GM12878 (cell line): ENCODE measurements around the gene MGLL. TPM values are rescaled to one million over a fixed set of nuclear protein-coding genes. Genes with fewer than 3 reads are reported as not detected.

Experiments
- ATAC-seq: fragments of 200-7000 bp; cut with Tn5 transposase; 3 replicates; pipeline ENCODE4 v1.9.1; 2020; ENCODE audit warnings: mild to moderate bottlenecking, moderate library complexity
- BruUV-seq: library from RNA; stranded (reverse); fragments of 400-500 nt; replicated peaks from 2 replicates; lab custom pipeline; 2021; lab: Mats Ljungman, UMichigan
- CTCF ChIA-PET: fragments of 300-600 bp; sonication (Branson Sonifier 250); formaldehyde crosslinking; extraction: SDS; loops from one replicate; lab custom pipeline; 2021; ENCODE audit warnings: inconsistent platforms; lab: Yijun Ruan, JAX
- POLR2A ChIA-PET: fragments of 350-600 bp; formaldehyde crosslinking; extraction: SDS; loops from one replicate; lab custom pipeline; 2021; ENCODE audit warnings: inconsistent platforms; lab: Charles Lee
- RAD21 ChIA-PET: fragments of 300-600 bp; sonication (Branson Sonifier 250); formaldehyde crosslinking; loops from one replicate; lab custom pipeline; 2023; ENCODE audit warnings: antibody characterized with exemption; ENCODE audit not compliant: unreplicated experiment; lab: Charles Lee
- SMC1A ChIA-PET: fragments of 300-600 bp; sonication (Branson Sonifier 250); formaldehyde crosslinking; loops from one replicate; lab custom pipeline; 2023; ENCODE audit not compliant: unreplicated experiment, uncharacterized antibody; lab: Charles Lee
- DNase-seq: peaks from one replicate; pipeline ENCODE4 v3.0.0-alpha.2; 2011; ENCODE audit warnings: low read depth, low spot score
- FAIRE-seq: peaks from 3 replicates; lab custom pipeline; 2011; peaks lifted over from hg19 to GRCh38; lab: Jason Lieb, UNC
- H2AFZ ChIP-seq: 2 replicates; pipeline ENCODE4 v1.6.0; 2011; ENCODE audit warnings: low read depth, low read length, control low read depth; ENCODE audit not compliant: control insufficient read depth
- H3K27ac ChIP-seq: 2 replicates; pipeline ENCODE4 v1.5.1; 2011; ENCODE audit warnings: control low read depth; ENCODE audit not compliant: control insufficient read depth, insufficient read depth
- H3K27me3 ChIP-seq, 2 experiments: replicated peaks in 1 of 2; 2 replicates each; pipeline versions ENCODE4 v1.6.0 to v1.6.1; 2011; ENCODE audit warnings: low read length in 1 of 2; ENCODE audit not compliant: control insufficient read depth in 2 of 2, insufficient read depth in 2 of 2
- H3K36me3 ChIP-seq, 2 experiments: 2 replicates each; pipeline ENCODE4 v1.5.1; 2011; ENCODE audit warnings: low read length in 1 of 2; ENCODE audit not compliant: control insufficient read depth in 2 of 2, insufficient read depth in 2 of 2
- H3K4me1 ChIP-seq: 2 replicates; pipeline ENCODE4 v1.6.1; 2011; ENCODE audit warnings: mild to moderate bottlenecking, low read length, moderate library complexity, mixed read lengths; ENCODE audit not compliant: control insufficient read depth, insufficient read depth
- H3K4me2 ChIP-seq: 2 replicates; pipeline ENCODE4 v1.6.0; 2011; ENCODE audit warnings: control low read depth; ENCODE audit not compliant: control insufficient read depth, insufficient read depth
- H3K4me3 ChIP-seq: fragments of 200-600 bp; sonication (generic); 2 replicates; pipeline ENCODE4 v1.5.1; 2016
- H3K79me2 ChIP-seq: 2 replicates; pipeline ENCODE4 v1.6.0; 2011; ENCODE audit warnings: low read length; ENCODE audit not compliant: control insufficient read depth, insufficient read depth
- H3K9ac ChIP-seq: 2 replicates; pipeline ENCODE4 v1.8.0; 2011; ENCODE audit warnings: low read length, control low read depth, mixed read lengths; ENCODE audit not compliant: control insufficient read depth, insufficient read depth
- H3K9me3 ChIP-seq: replicated peaks from 3 replicates; pipeline ENCODE4 v1.5.1; 2011; ENCODE audit warnings: mild to moderate bottlenecking, low read length; ENCODE audit not compliant: control insufficient read depth, insufficient read depth
- H4K20me1 ChIP-seq: 2 replicates; pipeline ENCODE4 v1.6.0; 2011; ENCODE audit not compliant: control insufficient read depth, insufficient read depth
- IRF3 ChIP-seq: fragments of 450-650 bp; IDR thresholded peaks from 2 replicates; pipeline ENCODE4 v1.6.1; 2014; ENCODE audit warnings: mild to moderate bottlenecking
- SP1 ChIP-seq: IDR thresholded peaks from one replicate; pipeline ENCODE4 v1.6.1; 2011; ENCODE audit warnings: low read depth, low read length
- SREBF1 ChIP-seq: IDR thresholded peaks from 2 replicates; pipeline ENCODE4 v1.6.1; 2012; ENCODE audit warnings: mild to moderate bottlenecking, low read length
- USF2 ChIP-seq: IDR thresholded peaks from 2 replicates; pipeline ENCODE4 v1.6.1; 2011; ENCODE audit warnings: low read depth, low read length, improper control_type of control experiment, borderline replicate concordance
- ZBTB33 ChIP-seq: fragments of 450-650 bp; IDR thresholded peaks from 2 replicates; pipeline ENCODE4 v1.6.1; 2017; ENCODE audit warnings: mild to moderate bottlenecking
- ZNF24 ChIP-seq: fragments of 450-650 bp; IDR thresholded peaks from 2 replicates; pipeline ENCODE4 v1.6.1; 2017; ENCODE audit warnings: antibody characterized with exemption, mild to moderate bottlenecking
- WGBS: methylation state at CpG from one replicate; pipeline ENCODE4 v1.1.6; 2016; ENCODE audit warnings: low lambda C conversion rate; ENCODE audit not compliant: insufficient replicate concordance, insufficient coverage; ENCODE audit errors: missing lambda C conversion rate; 5-methylcytosine and 5-hydroxymethylcytosine counted together
- in situ Hi-C: fragments of 300-500 bp; cut with MboI; formaldehyde crosslinking; loops from 9 replicates; pipeline ENCODE4 v1.14.3; 2018; ENCODE audit warnings: mixed read lengths
- intact Hi-C: fragments of 100-400 bp; cut with micrococcal nuclease; formaldehyde crosslinking; loops from one replicate; pipeline ENCODE4 v1.14.2; 2022; ENCODE audit not compliant: unreplicated experiment
- polyA plus RNA-seq, 11 experiments: library from polyadenylated mRNA; depleted of rRNA in 4 of 11; unstranded in 6 of 11; stranded (reverse) in 5 of 11; fragments of >200 nt; fragmentation: Nextera tagmentation in 4 of 11; fragmentation: Illumina TruSeq in 1 of 11; extraction: Ambion mirVana in 4 of 11; extraction: Trizol in 1 of 11; gene quantifications; 1 replicate in 1 of 11; 2 replicates in 10 of 11; pipeline versions ENCODE4 v1.2.1 to v1.2.3, GENCODE V29; 2011 to 2016; ENCODE audit warnings: inconsistent platforms in 2 of 11, missing spikeins in 2 of 11, low read depth in 1 of 11
- total RNA-seq, 4 experiments: library from RNA; depleted of rRNA in 3 of 4; stranded (reverse); fragments of >200 nt in 3 of 4; fragmentation: Illumina TruSeq in 1 of 4; extraction: Trizol in 1 of 4; gene quantifications; 2 replicates each; pipeline versions ENCODE4 v1.2.1 to v1.2.3, GENCODE V29; 2013 to 2021

MGLL gene
- total and polyA plus RNA-seq, 10 of the 15 experiments (the other 5 are each of a cell fraction or from before 2014, with no cell fraction given) = 44.9 to 177 (median 72.9) TPM

- no TSS peak for BruUV-seq
- CTCF ChIA-PET = interaction anchor here (1.0 to 2.4 kb wide), 3 partner anchors 13 to 203 kb away, joined by 3 to 7 read pairs (median 4); no protein-coding TSS in a partner anchor
- H3K9me3 ChIP-seq = no peaks in the 10 kb centered on the region
- H3K79me2 ChIP-seq = no peaks in the 10 kb centered on the region
- H3K4me2 ChIP-seq = no peak overlapping the region
- RAD21 ChIA-PET = interaction anchor here (0.9 kb wide), 1 partner anchor 105 kb away, joined by 5 read pairs; no protein-coding TSS in a partner anchor
- SMC1A ChIA-PET = interaction anchor here (0.8 to 1.6 kb wide), 3 partner anchors 20 to 158 kb away, joined by 3 to 8 read pairs (median 5); no protein-coding TSS in a partner anchor
- H3K27me3 ChIP-seq = no peaks in the 10 kb centered on the region
- no peak overlapping the region for H2AFZ ChIP-seq
- FAIRE-seq = no peak
- no peaks in the 10 kb centered on the region for H3K4me1 ChIP-seq
- intact Hi-C loops = no loop called here
- 38% methylated on average over 1 of the region's 1 CpG for WGBS
- POLR2A ChIA-PET = no interaction called here
- DNase-seq = no peak
- TF ChIP-seq IRF3 (no peak), SREBF1 (no peak), ZNF24 (no peak), ZBTB33 (no peak), USF2 (no peak), SP1 (no peak)
- no peaks in the 10 kb centered on the region for H4K20me1 ChIP-seq
- H3K27ac ChIP-seq = no peak overlapping the region
- H3K36me3 ChIP-seq = no peaks in the 10 kb centered on the region
- ATAC-seq = no peak
- in situ Hi-C loops = no loop called here
- H3K9ac ChIP-seq = no peak overlapping the region
- no peak overlapping the region for H3K4me3 ChIP-seq
Observed at GRCh38 chr3:127855246-127855645, 32.9 kb upstream of the MGLL start.
